Psoas muscle (tissue), 8 donors: Measurements from ENCODE around the gene TMF1. TPM values are rescaled to one million over a fixed set of nuclear protein-coding genes. Genes with fewer than 3 reads are reported as not detected.

ENCODE experiments used
- ATAC-seq, 4 donors: fragments of 200-7000 bp; cut with Tn5 transposase; one replicate each; pipeline ENCODE4 v1.9.1; 2020; ENCODE audit warnings: moderate library complexity in 3 of 4, mild to moderate bottlenecking in 2 of 4
- DNase-seq, 2 donors: peaks; one replicate each; pipeline ENCODE4 v3.0.0-alpha.2; 2020
- H3K27ac ChIP-seq: fragments of 200-600 bp; one replicate; pipeline ENCODE4 v1.8.0; 2022
- H3K27me3 ChIP-seq, 3 donors: fragments of 200-600 bp in 1 of 3; one replicate each; pipeline versions ENCODE4 v1.6.1 to v1.8.0; 2013 to 2022; ENCODE audit warnings: low read length in 2 of 3, mild to moderate bottlenecking in 2 of 3, moderate library complexity in 1 of 3; ENCODE audit not compliant: insufficient read depth in 3 of 3
- H3K36me3 ChIP-seq, 2 donors: fragments of 200-600 bp in 1 of 2; one replicate each; pipeline versions ENCODE4 v1.6.1 to v1.8.0; 2013 to 2022; ENCODE audit warnings: low read depth in 1 of 2, mild to moderate bottlenecking in 1 of 2, moderate library complexity in 1 of 2; ENCODE audit not compliant: insufficient read depth in 1 of 2
- H3K4me1 ChIP-seq: fragments of 200-600 bp; one replicate; pipeline ENCODE4 v1.8.0; 2022
- H3K4me3 ChIP-seq: fragments of 200-600 bp; one replicate; pipeline ENCODE4 v1.8.0; 2022; ENCODE audit warnings: mild to moderate bottlenecking
- H3K9me3 ChIP-seq: fragments of 200-600 bp; one replicate; pipeline ENCODE4 v1.8.0; 2022
- CTCF ChIP-seq: fragments of 200-600 bp; IDR thresholded peaks from one replicate; pipeline ENCODE4 v1.8.0; 2022; ENCODE audit warnings: antibody characterized with exemption
- WGBS, 3 donors: extraction: QIAGEN DNeasy Blood & Tissue Kit; methylation state at CpG; one replicate each; pipeline versions ENCODE4 v1.1.6 to v1.1.7; 2013; 5-methylcytosine and 5-hydroxymethylcytosine counted together
- intact Hi-C, 2 donors: fragments of 100-400 bp; cut with DNase I; formaldehyde crosslinking; loops; one replicate each; pipeline versions ENCODE4 v1.11.0 to v1.14.2; 2022
- polyA plus RNA-seq, 3 donors: library from polyadenylated mRNA; stranded (reverse); fragments of 200-250 nt; gene quantifications; one replicate each; pipeline ENCODE4 v1.2.3, GENCODE V29; 2013
- total RNA-seq, 4 donors: library from RNA; stranded (reverse); fragmentation: NEBNext Ultra II Directional in 2 of 4; extraction: Animal tissue kit (Norgen Biotek cat#: 25700) in 2 of 4; gene quantifications; one replicate each; pipeline versions ENCODE4 v1.2.1 to v1.2.4, GENCODE V29; 2021 to 2023
- donor health status: healthy with polysubstance abuse.
- donor health status: DM: no; HTN: no; CAD: no; lungs with moderate emphysema.
- donor health status: Bipolar disorder and iron deficiency.
- donor health status: healthy.
- donor health status: DM: yes; HTN: yes; CAD: no.
- donor health status: DM: no; HTN: no; CAD: no.
- donor health status: DM: no; HTN: no; CAD: no.
- donor health status: DM: yes; HTN: yes; CAD: no.

Gene TMF1
- total and polyA plus RNA-seq, 7 donors, result 6.7 to 31.5 (median 25.9) TPM

- 0 to 1% (median 1%) methylated on average over 67 to 96 of the region's 96 CpGs for WGBS, 3 donors
- peaks cover 29% of the 10 kb centered on the region for H3K4me1 ChIP-seq
Observed at GRCh38 chr3:69013253-69014021, 38.7 kb downstream of the TMF1 start, which contains the start of gene EOGT. TSS of gene EOGT (minus strand) at chr3:69013684. CDS start at chr3:69009846, 3,838 bp downstream.

GRCh38 chr3:69012800-69013252 is 39.3 kb downstream of the TMF1 start:
- TF ChIP-seq CTCF, result no peak
- intact Hi-C loops, result loop anchor here in 1 of 2 donors (5.0 kb wide), 1 partner anchor 129 kb away; no protein-coding TSS in a partner anchor

More at GRCh38 chr3:69013253-69014021, 38.7 kb downstream of the TMF1 start, which contains the start of gene EOGT:
- Histone ChIP-seq H3K9me3 (no peaks in the 10 kb centered on the region), H3K4me3 (peak within 1 kb of the TSS; percentile 97), H3K36me3 (peaks cover 0 to 24% of the 10 kb centered on the region in 2 donors), H3K27ac (peak within 1 kb of the TSS; percentile 100), H3K27me3 (no peaks in the 10 kb centered on the region)
- DNase-seq (peak; percentile 94 to 97), ATAC-seq (peak; percentile 91 to 95 (median 94))
- intact Hi-C loops, result loop anchor here in 1 of 2 donors (5.0 kb wide), 1 partner anchor 129 kb away; no protein-coding TSS in a partner anchor
- TF ChIP-seq CTCF, result peak; percentile 53

GRCh38 chr3:69012100-69012799 is 39.9 kb downstream of the TMF1 start:
- WGBS, 3 donors, result 21 to 30% (median 21%) methylated on average over 22 of the region's 22 CpGs
- peaks cover 0 to 36% of the 10 kb centered on the region in 2 donors for H3K36me3 ChIP-seq
- intact Hi-C loops, result loop anchor here in 1 of 2 donors (5.0 kb wide), 1 partner anchor 130 kb away; no protein-coding TSS in a partner anchor
- H3K27ac ChIP-seq, result peak overlapping the region; percentile 100
- DNase-seq (peak; percentile 56 to 69), ATAC-seq (peak; percentile 7 to 38 (median 29))
- H3K27me3 ChIP-seq, result no peaks in the 10 kb centered on the region
- no peaks in the 10 kb centered on the region for H3K9me3 ChIP-seq
- no peak for TF ChIP-seq CTCF
- peak overlapping the region; percentile 97 for H3K4me3 ChIP-seq
- peaks cover 29% of the 10 kb centered on the region for H3K4me1 ChIP-seq

More at GRCh38 chr3:69012800-69013252, 39.3 kb downstream of the TMF1 start:
- H3K4me3 ChIP-seq, result peak overlapping the region; percentile 97
- ATAC-seq, result peak; percentile 73 to 74 (median 74)
- 1 to 2% (median 2%) methylated on average over 26 to 36 of the region's 36 CpGs for WGBS, 3 donors
- no peaks in the 10 kb centered on the region for H3K27me3 ChIP-seq
- H3K4me1 ChIP-seq, result peaks cover 29% of the 10 kb centered on the region
- no peaks in the 10 kb centered on the region for H3K9me3 ChIP-seq
- peaks cover 0 to 30% of the 10 kb centered on the region in 2 donors for H3K36me3 ChIP-seq
- DNase-seq, result peak; percentile 71 to 87
- peak overlapping the region; percentile 100 for H3K27ac ChIP-seq

- H3K4me3 ChIP-seq, result peak overlapping the region; percentile 97
- H3K9me3 ChIP-seq, result no peaks in the 10 kb centered on the region
- H3K4me1 ChIP-seq, result peaks cover 29% of the 10 kb centered on the region
- WGBS, 3 donors, result 95 to 96% (median 96%) methylated on average over 8 of the region's 8 CpGs
- H3K27me3 ChIP-seq, result no peaks in the 10 kb centered on the region
- no peak overlapping the region for H3K27ac ChIP-seq
- intact Hi-C loops, result loop anchor here in 1 of 2 donors (5.0 kb wide), 1 partner anchor 131 kb away; no protein-coding TSS in a partner anchor
- no peak for ATAC-seq
- TF ChIP-seq CTCF, result no peak
- no peak for DNase-seq
- H3K36me3 ChIP-seq, result peaks cover 5 to 46% of the 10 kb centered on the region in 2 donors
Observed at GRCh38 chr3:69011096-69011730, 40.9 kb downstream of the TMF1 start.
